GDM1 (cell line): ENCODE results near the gene PRKAB1.

Experiments used
- DNase-seq: peaks from one replicate; lab custom pipeline; 2025; lab: John Stamatoyannopoulos, UW

The PRKAB1 gene

GRCh38 chr12:119712721-119713120 lies 44.8 kb downstream of the PRKAB1 start:
- DNase-seq = no peak

- DNase-seq = no peak
Observed at GRCh38 chr12:119713551-119714031, 45.7 kb downstream of the PRKAB1 start.

GRCh38 chr12:119714614-119715267 lies 46.8 kb downstream of the PRKAB1 start:
- DNase-seq = no peak

- no peak for DNase-seq
Observed at GRCh38 chr12:119715268-119715620, 47.3 kb downstream of the PRKAB1 start.

- DNase-seq = no peak
Observed at GRCh38 chr12:119718141-119718540, 50.2 kb downstream of the PRKAB1 start.

- no peak for DNase-seq
Observed at GRCh38 chr12:119720349-119720748, 52.4 kb downstream of the PRKAB1 start.

GRCh38 chr12:119721306-119721705 lies 53.4 kb downstream of the PRKAB1 start:
- no peak for DNase-seq

- DNase-seq = no peak
Observed at GRCh38 chr12:119725523-119725922, 57.6 kb downstream of the PRKAB1 start.

GRCh38 chr12:119727600-119728443 lies 59.9 kb downstream of the PRKAB1 start:
- no peak for DNase-seq

- DNase-seq = no peak
Observed at GRCh38 chr12:119728444-119728745, 60.5 kb downstream of the PRKAB1 start.

GRCh38 chr12:119729871-119730270 lies 61.9 kb downstream of the PRKAB1 start:
- DNase-seq = no peak

GRCh38 chr12:119730381-119730780 lies 62.4 kb downstream of the PRKAB1 start:
- no peak for DNase-seq
